Mesenteric fat pad (tissue), 1 donor: ENCODE data around the gene C10orf53. TPM values are rescaled to one million over a fixed set of nuclear protein-coding genes. Genes with fewer than 3 reads are reported as not detected.

Experiments used
- DNase-seq: peaks from one replicate; pipeline ENCODE4 v3.0.0-alpha.2; 2020; ENCODE audit warnings: low spot score
- total RNA-seq: library from RNA; stranded (reverse); fragmentation: NEBNext Ultra II Directional; extraction: Animal tissue kit (Norgen Biotek cat#: 25700); gene quantifications from one replicate; pipeline ENCODE4 v1.2.1, GENCODE V29; 2021
- donor health status: DM: yes; HTN: yes; CAD: no.

Gene C10orf53
- total RNA-seq, 1 donor from 2014 or later: not detected

- DNase-seq: no peak
Observed at GRCh38 chr10:49736564-49737113, 57.2 kb downstream of the C10orf53 start.

- DNase-seq: peak; percentile 76
Observed at GRCh38 chr10:49737474-49738201, 58.2 kb downstream of the C10orf53 start.

- DNase-seq: peak; percentile 76
Observed at GRCh38 chr10:49738616-49739360, 59.3 kb downstream of the C10orf53 start.

- DNase-seq: peak; percentile 87
Observed at GRCh38 chr10:49739426-49739825, 60.0 kb downstream of the C10orf53 start.

- DNase-seq: peak; percentile 81
Observed at GRCh38 chr10:49740346-49741107, 61.1 kb downstream of the C10orf53 start.

- DNase-seq: no peak
Observed at GRCh38 chr10:49741108-49741995, 61.9 kb downstream of the C10orf53 start.

- peak; percentile 85 for DNase-seq
Observed at GRCh38 chr10:49742683-49743463, 63.4 kb downstream of the C10orf53 start.

- no peak for DNase-seq
Observed at GRCh38 chr10:49743464-49744075, 64.1 kb downstream of the C10orf53 start.

GRCh38 chr10:49744091-49744685 is 64.7 kb downstream of the C10orf53 start:
- DNase-seq: no peak

- peak; percentile 65 for DNase-seq
Observed at GRCh38 chr10:49744924-49745605, 65.6 kb downstream of the C10orf53 start.

GRCh38 chr10:49745756-49746155 is 66.3 kb downstream of the C10orf53 start:
- DNase-seq: peak; percentile 78

- DNase-seq: peak; percentile 86
Observed at GRCh38 chr10:49746626-49747302, 67.3 kb downstream of the C10orf53 start.

Other genes starting within 250 kb of the C10orf53 start
- 15.5 TPM for gene ERCC6, start 140.5 kb upstream of the C10orf53 start, total RNA-seq
- not detected for gene SLC18A3, start 69.3 kb upstream of the C10orf53 start, total RNA-seq
- gene CHAT, start 65.6 kb upstream of the C10orf53 start, total RNA-seq: not detected
- not detected for gene OGDHL, start 82.7 kb downstream of the C10orf53 start, total RNA-seq